GM23338 (cell line): ENCODE measurements around the gene AKAP9. TPM values are rescaled to one million over a fixed set of nuclear protein-coding genes. Genes with fewer than 3 reads are reported as not detected.

Source experiments
- ATAC-seq: fragments of 200-7000 bp; cut with Tn5 transposase; 3 replicates; pipeline ENCODE4 v1.9.1; 2020
- DNase-seq: peaks from one replicate; pipeline ENCODE4 v3.0.0-alpha.2; 2015; ENCODE audit warnings: low spot score
- H2AFZ ChIP-seq: fragments of 200-600 bp; sonication (generic); 2 replicates; pipeline ENCODE4 v1.8.0; 2016; ENCODE audit warnings: antibody characterized with exemption, mild to moderate bottlenecking, moderate library complexity
- H3F3A ChIP-seq: fragments of 200-600 bp; sonication (generic); replicated peaks from 2 replicates; pipeline ENCODE4 v1.8.0; 2017; ENCODE audit warnings: antibody characterized with exemption, mixed run types, low read depth
- H3K27ac ChIP-seq: fragments of 200-600 bp; sonication (generic); 2 replicates; pipeline ENCODE4 v1.6.1; 2016; ENCODE audit warnings: low read depth
- H3K27me3 ChIP-seq: fragments of 200-600 bp; sonication (generic); 2 replicates; pipeline ENCODE4 v1.8.0; 2016; ENCODE audit warnings: mild to moderate bottlenecking, mixed run types, moderate library complexity; ENCODE audit not compliant: insufficient read depth
- H3K36me3 ChIP-seq: fragments of 200-600 bp; sonication (generic); 2 replicates; pipeline ENCODE4 v1.8.0; 2016; ENCODE audit warnings: mild to moderate bottlenecking; ENCODE audit not compliant: insufficient read depth
- H3K4me1 ChIP-seq: fragments of 200-600 bp; sonication (generic); 2 replicates; pipeline ENCODE4 v1.8.0; 2016; ENCODE audit warnings: mild to moderate bottlenecking, moderate library complexity; ENCODE audit not compliant: insufficient read depth
- H3K4me2 ChIP-seq: fragments of 200-600 bp; sonication (generic); 2 replicates; pipeline ENCODE4 v1.7.1; 2017; ENCODE audit warnings: mixed run types
- H3K4me3 ChIP-seq: fragments of 200-600 bp; sonication (generic); 2 replicates; pipeline ENCODE4 v1.6.1; 2016; ENCODE audit warnings: mixed run types
- H3K79me2 ChIP-seq: fragments of 200-600 bp; sonication (generic); replicated peaks from 2 replicates; pipeline ENCODE4 v1.8.0; 2017; ENCODE audit warnings: mild to moderate bottlenecking; ENCODE audit not compliant: insufficient read depth
- H3K9me2 ChIP-seq: fragments of 200-600 bp; sonication (generic); 2 replicates; pipeline ENCODE4 v1.8.0; 2017; ENCODE audit not compliant: insufficient read depth
- H4K20me1 ChIP-seq: fragments of 200-600 bp; sonication (generic); replicated peaks from 2 replicates; pipeline ENCODE4 v1.8.0; 2017; ENCODE audit warnings: mild to moderate bottlenecking; ENCODE audit not compliant: insufficient read depth
- H3K27ac Mint-ChIP-seq: 2 replicates; pipeline ENCODE4 v1.8.0; 2020; ENCODE audit warnings: inconsistent platforms, mild to moderate bottlenecking, moderate library complexity, mixed read lengths
- H3K27me3 Mint-ChIP-seq: 3 replicates; pipeline ENCODE4 v1.8.0; 2022; ENCODE audit warnings: low read depth, mild to moderate bottlenecking, moderate library complexity, mixed read lengths, inconsistent platforms; ENCODE audit not compliant: insufficient read depth, poor library complexity
- H3K36me3 Mint-ChIP-seq: 3 replicates; pipeline ENCODE4 v1.8.0; 2021; ENCODE audit warnings: low read depth, mild to moderate bottlenecking, inconsistent platforms, moderate library complexity, mixed read lengths
- H3K4me1 Mint-ChIP-seq: 3 replicates; pipeline ENCODE4 v1.8.0; 2020; ENCODE audit warnings: mild to moderate bottlenecking, inconsistent platforms, mixed read lengths
- H3K4me3 Mint-ChIP-seq: 3 replicates; pipeline ENCODE4 v1.8.0; 2021; ENCODE audit warnings: moderate library complexity, mild to moderate bottlenecking, inconsistent platforms, mixed read lengths
- H3K9me3 Mint-ChIP-seq: 3 replicates; pipeline ENCODE4 v1.8.0; 2020; ENCODE audit warnings: moderate library complexity, mild to moderate bottlenecking, inconsistent platforms, mixed read lengths
- CREB1 ChIP-seq: fragments of 250-450 bp; sonication (Bioruptor Pico); IDR thresholded peaks from 2 replicates; pipeline ENCODE4 v1.5.0; 2020; ENCODE audit warnings: low read depth, mild to moderate bottlenecking, moderate library complexity
- CTCF ChIP-seq, 2 experiments: fragments of 200-600 bp in 1 of 2; sonication (generic) in 1 of 2; conservative IDR thresholded peaks; 2 replicates each; pipeline versions ENCODE4 v1.5.1 to v1.6.1; 2016 to 2017; ENCODE audit warnings: antibody characterized with exemption in 2 of 2, low read depth in 2 of 2, mild to moderate bottlenecking in 2 of 2, moderate library complexity in 1 of 2
- ETS1 ChIP-seq: IDR thresholded peaks from 2 replicates; pipeline ENCODE4 v1.6.1; 2016; ENCODE audit warnings: antibody characterized with exemption
- EZH2 ChIP-seq: fragments of 200-600 bp; sonication (generic); IDR thresholded peaks from one replicate; pipeline ENCODE4 v1.8.0; 2017; ENCODE audit warnings: antibody characterized with exemption, mild to moderate bottlenecking, low read depth; ENCODE audit not compliant: unreplicated experiment
- EZH2phosphoT487 ChIP-seq: fragments of 200-600 bp; sonication (generic); IDR thresholded peaks from one replicate; pipeline ENCODE4 v1.8.1; 2018; ENCODE audit warnings: antibody characterized with exemption; ENCODE audit not compliant: unreplicated experiment
- JUNB ChIP-seq: IDR thresholded peaks from one replicate; pipeline ENCODE4 v1.6.1; 2016; ENCODE audit warnings: antibody characterized with exemption; ENCODE audit not compliant: unreplicated experiment
- NANOG ChIP-seq: IDR thresholded peaks from 2 replicates; pipeline ENCODE4 v1.6.1; 2016; ENCODE audit warnings: antibody characterized with exemption, borderline replicate concordance
- POLR2AphosphoS5 ChIP-seq: IDR thresholded peaks from 2 replicates; pipeline ENCODE4 v1.6.1; 2016; ENCODE audit warnings: antibody characterized with exemption, low read depth
- REST ChIP-seq: IDR thresholded peaks from one replicate; pipeline ENCODE4 v1.6.1; 2018; ENCODE audit warnings: antibody characterized with exemption; ENCODE audit not compliant: unreplicated experiment
- ZNF114 ChIP-seq: fragments of 250-450 bp; sonication (Bioruptor Pico); IDR thresholded peaks from 2 replicates; pipeline ENCODE4 v1.5.0; 2020; ENCODE audit warnings: mild to moderate bottlenecking, moderate library complexity
- ZNF331 ChIP-seq: fragments of 250-450 bp; sonication (Bioruptor Pico); IDR thresholded peaks from 2 replicates; pipeline ENCODE4 v1.5.0; 2020; ENCODE audit warnings: low read depth, mild to moderate bottlenecking, moderate library complexity
- polyA plus RNA-seq: library from polyadenylated mRNA; unstranded; fragments of >200 nt; fragmentation: Nextera tagmentation; extraction: Ambion mirVana; gene quantifications from 2 replicates; pipeline ENCODE4 v1.2.1, GENCODE V29; 2016
- total RNA-seq: library from RNA; depleted of rRNA; stranded (reverse); fragments of >200 nt; shearing (Covaris generic); gene quantifications from 2 replicates; pipeline ENCODE4 v1.2.3, GENCODE V29; 2014

Gene AKAP9
- total and polyA plus RNA-seq, 2 experiments from 2014 or later = 33.5 to 67.4 TPM

GRCh38 chr7:91961816-91962215 lies 21.2 kb downstream of the AKAP9 start (continued):
- no peak for TF ChIP-seq ETS1
- no peak for TF ChIP-seq REST
- no peak for TF ChIP-seq CTCF (conservative IDR thresholded peaks at IDR 0.05; ENCODE audit: low read depth in 2 of 2)
- TF ChIP-seq ZNF114 (CRISPR knock-in tag) = no peak
- no peak for TF ChIP-seq CREB1 (CRISPR knock-in tag)
- TF ChIP-seq POLR2AphosphoS5 = no peak
- TF ChIP-seq ZNF331 = no peak
- TF ChIP-seq JUNB = no peak

- H3F3A ChIP-seq = no peaks in the 10 kb centered on the region
- H3K4me3 Mint-ChIP-seq = no peak overlapping the region
- DNase-seq = no peak
- no peak for ATAC-seq
- H3K27me3 ChIP-seq = no peaks in the 10 kb centered on the region
- no peak overlapping the region for H3K27ac ChIP-seq
- no peak overlapping the region for H2AFZ ChIP-seq
- no peak overlapping the region for H3K4me2 ChIP-seq
- no peaks in the 10 kb centered on the region; the same call in 2 of the 3 replicates for H3K36me3 Mint-ChIP-seq
- no peaks in the 10 kb centered on the region for H3K4me1 ChIP-seq
- H3K27me3 Mint-ChIP-seq = no peaks in the 10 kb centered on the region
- no peaks in the 10 kb centered on the region for H3K4me1 Mint-ChIP-seq
- H3K36me3 ChIP-seq = no peaks in the 10 kb centered on the region
- TF ChIP-seq NANOG = no peak
- no peak for TF ChIP-seq REST
- no peak for TF ChIP-seq EZH2phosphoT487
- TF ChIP-seq CTCF (conservative IDR thresholded peaks at IDR 0.05; ENCODE audit: low read depth in 2 of 2) = no peak
- no peak for TF ChIP-seq EZH2
- no peak for TF ChIP-seq ZNF114 (CRISPR knock-in tag)
- TF ChIP-seq ETS1 = no peak
- no peak overlapping the region for H3K27ac Mint-ChIP-seq
- H3K79me2 ChIP-seq = peaks cover 48% of the 10 kb centered on the region
- no peak overlapping the region for H3K4me3 ChIP-seq
- no peaks in the 10 kb centered on the region for H3K9me2 ChIP-seq
- H3K9me3 Mint-ChIP-seq = no peaks in the 10 kb centered on the region
- peaks cover 13% of the 10 kb centered on the region for H4K20me1 ChIP-seq
Observed at GRCh38 chr7:91962419-91962818, 21.8 kb downstream of the AKAP9 start.
